Camera-type eye (tissue), 1 donor: ENCODE data around the gene PGAP1. TPM values are rescaled to one million over a fixed set of nuclear protein-coding genes. Genes with fewer than 3 reads are reported as not detected.

Experiments used
- total RNA-seq: library from RNA; depleted of rRNA; stranded (reverse); fragments of >200 nt; gene quantifications from one replicate; pipeline ENCODE4 v1.2.3, GENCODE V29; 2014

PGAP1 gene
- total RNA-seq, result 72.3 TPM

GRCh38 chr2:196926562-196927375 is at the start of gene PGAP1:
Gene PGAP1 (minus strand): TSS chr2:196926707. CDS start chr2:196926616, 91 bp downstream.

GRCh38 chr2:196809260-196809659 is 117.2 kb downstream of the PGAP1 start, which contains the start of gene C2orf66:
Gene C2orf66 (minus strand): TSS chr2:196809355. CDS start chr2:196809336, 19 bp downstream.

Other genes starting within 250 kb of the PGAP1 start
- 72.8 TPM for gene GTF3C3, start 127.0 kb downstream of the PGAP1 start, total RNA-seq
- 0.55 TPM for gene C2orf66, start 117.4 kb downstream of the PGAP1 start, total RNA-seq